GM18907 (cell line): ENCODE results near the gene KCNJ18.
"Not testable (repeated sequence)": the region's sequence is repeated elsewhere in the genome, so short reads cannot be mapped to it uniquely, and the experiment has no call there.

Source experiments
- ATAC-seq: cut with Tn5 transposase; IDR thresholded peaks from one replicate; pipeline ENCODE4 v1.9.1; 2021; ENCODE audit warnings: mild to moderate bottlenecking, moderate library complexity; ENCODE audit not compliant: unreplicated experiment

Gene KCNJ18

DNA sequence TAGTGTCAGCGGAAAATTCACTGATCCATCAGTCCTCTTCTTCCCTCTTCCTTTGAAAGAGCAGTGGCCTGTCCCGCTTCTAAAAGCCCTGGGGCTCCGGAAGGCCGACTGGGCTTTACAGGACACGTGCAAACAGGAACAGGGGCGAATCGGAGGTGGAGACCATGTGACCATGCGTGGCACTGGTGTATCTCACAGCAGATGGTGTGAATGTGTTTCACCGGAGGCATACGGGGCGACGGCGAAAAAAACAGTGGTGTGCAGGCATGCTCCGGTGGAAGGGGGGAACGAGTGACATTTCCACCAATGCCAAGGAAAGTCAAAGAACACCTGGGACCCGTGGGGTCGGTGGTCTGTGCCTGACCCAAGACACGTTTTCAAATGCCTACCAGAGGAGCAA, 8.4 kb upstream of the KCNJ18 start:
- ATAC-seq, result not testable (repeated sequence)

DNA sequence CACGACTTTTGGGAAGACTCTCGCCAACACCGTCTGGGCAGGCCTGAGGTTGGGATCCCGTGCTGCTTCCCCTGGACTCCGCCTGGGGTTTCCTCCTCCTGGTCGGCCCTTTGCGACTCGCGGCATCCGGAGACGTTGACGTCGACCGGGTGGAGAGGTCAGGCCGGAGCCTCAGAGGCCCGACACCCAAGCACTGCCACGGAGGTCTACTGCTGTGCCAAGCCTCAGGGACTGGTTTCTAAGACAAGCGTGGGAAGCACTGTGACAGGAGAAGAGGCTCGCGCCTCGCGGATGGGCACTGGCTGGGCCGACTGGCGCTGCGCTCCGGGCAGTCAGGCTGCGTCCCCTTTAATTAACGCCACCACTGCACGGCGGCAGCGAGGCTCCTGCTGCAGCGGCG, 7.9 kb upstream of the KCNJ18 start:
- ATAC-seq, result not testable (repeated sequence)

DNA sequence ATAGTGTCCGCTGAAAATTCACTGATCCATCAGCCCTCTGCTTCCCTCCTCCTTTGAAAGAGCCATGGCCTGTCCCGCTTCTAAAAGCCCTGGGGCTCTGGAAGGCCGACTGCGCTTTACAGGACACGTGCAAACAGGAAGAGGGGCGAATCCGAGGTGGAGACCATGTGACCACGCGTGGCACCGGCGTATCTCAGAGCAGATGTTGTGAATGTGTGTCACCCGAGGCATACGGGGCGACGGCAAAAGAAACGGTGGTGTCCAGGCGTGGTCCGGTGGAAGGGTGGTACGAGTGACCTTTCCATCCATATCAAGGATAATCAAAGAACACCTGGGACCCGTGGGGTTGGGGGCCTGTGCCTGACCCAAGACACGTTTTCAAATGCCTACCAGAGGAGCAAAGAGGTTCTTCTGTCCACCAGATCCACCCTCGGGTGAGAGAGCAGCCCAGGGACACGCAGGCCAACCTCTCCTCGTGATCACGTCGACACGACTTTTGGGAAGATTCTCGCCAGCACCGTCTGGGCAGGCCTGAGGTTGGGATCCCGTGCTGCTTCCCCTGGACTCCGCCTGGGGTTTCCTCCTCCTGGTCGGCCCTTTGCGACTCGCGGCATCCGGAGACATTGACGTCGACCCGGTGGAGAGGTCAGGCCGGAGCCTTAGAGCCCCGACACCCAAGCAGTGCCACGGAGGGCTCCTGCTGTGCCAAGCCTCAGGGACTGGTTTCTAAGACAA, 7.1 kb upstream of the KCNJ18 start:
- ATAC-seq, result not testable (repeated sequence)

DNA sequence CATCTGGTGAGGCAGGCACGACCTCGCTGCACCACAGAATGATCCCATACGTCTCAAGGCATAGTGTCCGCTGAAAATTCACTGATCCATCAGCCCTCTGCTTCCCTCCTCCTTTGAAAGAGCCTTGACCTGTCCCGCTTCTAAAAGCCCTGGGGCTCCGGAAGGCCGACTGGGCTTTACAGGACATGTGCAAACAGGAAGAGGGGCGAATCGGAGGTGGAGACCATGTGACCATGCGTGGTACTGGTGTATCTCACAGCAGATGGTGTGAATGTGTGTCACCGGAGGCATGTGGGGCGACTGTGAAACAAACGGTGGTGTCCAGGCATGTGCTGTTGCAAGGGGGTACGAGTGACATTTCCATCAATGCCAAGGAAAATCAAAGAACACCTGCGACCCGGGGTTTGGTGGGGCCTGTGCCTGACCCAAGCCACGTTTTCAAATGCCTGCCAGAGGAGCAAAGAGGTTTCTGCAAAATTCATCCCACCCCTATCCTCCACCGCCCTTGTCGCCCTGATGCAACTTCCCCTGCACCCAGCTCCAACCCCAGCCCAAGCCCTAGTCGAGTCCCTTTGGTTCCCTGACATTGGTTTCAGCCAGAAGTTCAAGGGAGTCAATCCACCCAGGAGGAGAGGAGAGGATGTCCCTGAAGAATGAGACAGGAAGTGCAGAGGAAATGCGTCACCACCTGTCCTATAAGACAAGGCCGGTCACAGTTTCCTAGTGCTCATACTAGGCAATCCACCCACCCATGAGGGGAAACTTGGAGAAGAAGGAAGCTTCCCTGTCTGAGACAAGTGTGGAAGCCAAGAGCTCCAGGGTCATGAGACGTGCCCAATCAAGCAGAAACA, 5.9 kb upstream of the KCNJ18 start:
- no peak for ATAC-seq

DNA sequence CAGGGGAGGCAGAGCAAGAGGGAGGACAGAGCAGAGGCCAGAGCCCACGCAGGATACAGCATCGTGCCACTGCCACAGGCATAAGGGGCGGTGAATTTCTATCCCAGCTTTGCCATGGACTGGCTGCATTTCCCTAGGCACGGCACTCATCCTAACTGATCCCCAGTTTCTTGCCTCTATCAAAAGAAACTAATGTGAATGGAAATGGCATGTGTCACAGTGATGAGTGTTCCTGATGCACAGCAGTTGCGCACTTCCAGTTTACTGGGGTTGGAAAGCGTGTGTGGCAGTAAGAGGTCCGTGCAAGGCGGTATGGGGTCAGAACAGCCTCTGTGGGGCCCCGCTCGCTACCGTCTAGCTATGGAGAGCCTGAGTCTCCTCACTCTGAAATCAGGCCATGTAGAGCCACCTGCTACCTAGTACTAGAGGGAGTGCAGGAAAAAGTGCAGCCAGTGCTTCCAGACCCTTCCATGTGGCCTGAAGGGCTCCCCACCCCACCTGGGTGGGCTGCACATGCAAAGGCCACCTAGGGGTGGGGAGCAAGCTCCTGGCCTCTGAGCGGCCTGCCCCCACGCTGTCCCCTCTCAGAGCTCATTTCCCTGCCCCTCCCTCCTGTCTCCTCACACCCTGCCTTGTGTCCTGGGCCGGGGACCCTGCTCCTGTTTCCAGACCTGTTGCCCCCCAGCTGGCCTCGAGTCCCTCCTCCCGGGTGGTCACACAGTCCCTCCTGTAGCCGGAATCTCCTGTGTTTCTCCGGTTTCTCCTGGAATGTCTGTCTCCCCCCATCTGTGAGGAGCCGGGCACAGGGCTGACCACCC, 5.0 kb upstream of the KCNJ18 start:
- no peak for ATAC-seq

DNA sequence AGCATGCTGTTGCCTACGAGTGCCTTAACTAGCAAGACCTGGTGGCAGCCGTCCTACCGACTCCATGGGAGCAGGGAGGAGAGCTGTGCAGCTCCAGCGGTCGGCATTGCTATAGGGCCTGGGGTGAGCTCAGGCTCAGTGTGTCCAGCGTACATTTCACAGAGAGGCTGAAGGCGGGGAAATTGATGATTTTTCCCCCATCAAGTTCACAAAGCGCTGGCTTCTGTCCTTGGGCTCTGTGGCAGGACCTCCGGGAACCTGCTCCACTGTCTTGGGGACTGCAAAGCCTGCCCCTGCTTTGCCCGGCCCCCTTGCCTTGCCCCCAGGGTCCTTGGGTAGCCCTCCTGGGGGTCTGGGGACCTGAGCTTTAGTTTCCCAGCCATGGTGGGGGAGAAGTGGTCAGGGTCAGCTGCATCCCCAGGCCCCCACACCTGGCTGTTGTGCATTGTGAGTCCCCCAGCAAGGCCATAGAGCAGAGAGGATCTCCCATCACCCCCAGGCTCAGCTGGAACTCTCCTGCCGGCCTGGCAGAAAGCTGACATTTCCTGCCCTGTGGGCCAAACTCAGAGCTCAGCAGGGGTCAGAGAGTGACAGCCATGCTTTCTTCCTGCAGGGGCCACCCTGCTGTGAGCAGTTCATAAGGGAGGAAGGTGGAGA, 3.9 kb upstream of the KCNJ18 start:
- ATAC-seq, result no peak

DNA sequence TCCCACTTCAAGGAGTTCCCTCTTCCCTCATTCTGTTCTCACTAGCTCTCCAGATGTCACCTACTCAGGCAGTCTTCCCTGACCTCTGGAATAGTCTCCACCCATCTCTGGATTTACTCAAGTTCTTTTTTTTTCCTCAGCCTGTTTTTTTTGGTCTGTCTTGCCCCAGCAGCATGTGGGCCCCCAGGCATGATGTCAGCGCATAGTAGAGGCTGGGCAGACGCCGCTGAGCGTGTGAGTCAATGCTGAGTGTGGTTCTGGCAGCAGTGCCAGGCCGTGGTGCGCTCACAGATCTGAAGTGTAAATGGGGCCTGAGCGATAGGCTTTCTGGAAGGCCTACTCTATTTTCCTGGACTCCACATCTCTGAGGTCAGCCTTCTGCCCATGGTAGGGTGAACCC, 2.7 kb upstream of the KCNJ18 start:
- ATAC-seq, result no peak

DNA sequence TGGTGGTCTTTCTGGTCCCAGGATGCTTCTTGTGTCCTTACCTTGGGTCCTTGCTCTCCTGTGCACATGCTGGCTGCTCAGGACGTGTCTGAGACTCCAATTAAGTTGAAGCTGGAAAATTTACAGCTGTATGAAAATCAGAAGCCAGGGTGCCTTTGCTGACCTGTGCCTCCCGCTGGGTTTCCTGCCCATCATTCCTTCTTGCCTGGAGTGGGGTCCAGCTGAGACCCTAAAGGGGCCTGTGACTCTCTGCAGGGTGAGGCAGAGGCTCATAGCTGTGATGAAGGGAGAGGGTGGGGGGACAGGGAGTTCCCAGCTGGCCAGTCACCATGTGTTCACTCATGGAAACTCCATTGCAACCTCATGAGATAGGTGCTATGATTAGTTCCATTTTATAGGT, 1.5 kb upstream of the KCNJ18 start:
- ATAC-seq, result not testable (repeated sequence)

DNA sequence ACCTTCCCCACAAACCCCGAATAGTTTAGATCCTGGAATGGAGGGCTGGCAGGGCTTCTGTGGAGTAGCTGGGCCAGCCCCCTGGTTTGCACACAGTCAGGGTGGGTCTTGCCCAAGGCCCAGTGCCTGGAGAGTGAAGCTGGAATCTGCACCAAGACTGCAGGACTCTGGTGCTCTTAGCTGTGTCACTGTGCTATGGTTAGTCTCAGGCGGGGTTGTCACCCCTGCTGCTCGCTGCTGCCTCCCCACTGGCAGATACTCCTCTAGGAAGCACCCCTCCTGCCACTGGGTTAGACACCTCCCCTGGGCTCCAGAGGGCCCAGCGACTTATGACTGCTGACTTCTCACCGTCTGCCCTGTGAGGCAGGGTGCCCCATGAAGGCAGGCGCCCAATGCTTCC, 842 bp upstream of the KCNJ18 start:
- not testable (repeated sequence) for ATAC-seq

DNA sequence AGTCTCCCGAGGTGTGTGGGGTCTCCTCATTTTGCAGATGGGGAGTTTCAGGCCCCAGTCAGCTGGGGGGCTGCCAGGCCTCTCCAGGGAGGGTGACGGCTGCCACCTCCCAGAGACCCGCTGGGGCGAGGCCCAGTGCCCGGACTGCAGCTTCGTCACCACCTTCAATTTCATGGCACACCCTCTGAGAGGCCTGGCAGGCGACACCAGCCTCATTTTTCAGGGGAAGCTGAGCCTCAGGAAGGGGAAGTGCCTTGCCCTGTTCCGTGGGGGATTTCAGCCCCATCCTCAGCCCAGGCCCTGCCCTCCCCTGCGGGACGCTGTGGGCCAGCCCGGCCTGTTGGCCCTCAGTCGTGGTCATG, 362 bp downstream of the KCNJ18 start:
- ATAC-seq, result not testable (repeated sequence)

DNA sequence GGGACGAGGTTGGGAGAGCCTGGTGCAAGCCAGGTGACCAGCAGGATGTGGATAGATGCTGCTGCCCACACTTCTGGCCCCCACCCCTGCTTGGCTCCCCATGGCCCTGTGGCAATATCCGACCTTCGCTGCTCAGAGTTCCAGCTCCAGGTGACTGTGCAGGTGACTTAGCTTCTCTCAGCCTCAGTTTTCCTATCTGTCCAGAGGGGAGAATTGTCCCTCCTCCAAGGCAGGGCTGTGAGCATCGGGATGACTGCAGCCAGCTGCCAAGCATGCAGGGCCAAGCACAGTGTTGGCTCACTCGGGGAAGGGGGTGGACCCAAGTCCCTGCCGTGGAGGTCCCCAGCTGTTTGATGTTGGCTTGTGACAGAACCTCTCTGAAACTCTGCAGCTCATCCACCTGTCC, 1.1 kb downstream of the KCNJ18 start:
- ATAC-seq, result not testable (repeated sequence)

DNA sequence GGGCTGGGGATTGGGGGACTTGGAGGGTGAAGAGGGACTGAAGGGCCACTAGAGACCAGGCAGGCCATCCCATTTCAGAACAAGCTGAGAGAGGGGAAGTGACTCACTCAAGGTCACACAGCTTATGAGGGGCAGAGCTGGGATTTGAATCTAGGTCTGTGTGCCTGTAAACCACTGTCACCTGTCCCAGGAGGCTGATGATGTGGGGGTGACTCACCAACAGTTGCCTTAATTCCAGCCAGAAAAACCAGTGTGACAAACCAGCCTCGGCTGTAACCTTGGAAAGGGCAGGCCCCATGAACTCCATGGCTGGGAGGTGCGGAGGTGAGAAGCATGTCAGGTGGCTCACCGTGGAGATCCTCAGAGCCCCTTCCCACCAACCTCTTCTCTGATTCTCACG, 1.6 kb downstream of the KCNJ18 start:
- not testable (repeated sequence) for ATAC-seq

DNA sequence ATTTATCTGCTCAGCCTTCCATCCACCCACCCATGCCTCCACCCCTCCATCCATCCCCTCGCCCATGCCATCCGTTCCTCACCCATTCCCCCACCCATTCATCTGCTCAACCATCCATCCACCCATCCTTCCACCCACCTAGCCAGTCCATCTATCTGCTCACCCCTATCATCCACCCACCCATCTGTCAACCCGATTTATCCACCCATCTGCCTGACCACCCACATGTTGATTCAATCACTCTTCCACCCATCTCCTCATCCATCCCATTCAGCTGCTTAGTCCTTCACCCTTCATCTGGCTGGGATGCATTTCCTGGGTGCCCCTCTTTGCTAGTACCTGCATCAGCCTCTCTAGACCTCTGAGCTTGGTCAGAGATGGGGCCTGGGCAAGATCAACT, 3.9 kb downstream of the KCNJ18 start:
- not testable (repeated sequence) for ATAC-seq

DNA sequence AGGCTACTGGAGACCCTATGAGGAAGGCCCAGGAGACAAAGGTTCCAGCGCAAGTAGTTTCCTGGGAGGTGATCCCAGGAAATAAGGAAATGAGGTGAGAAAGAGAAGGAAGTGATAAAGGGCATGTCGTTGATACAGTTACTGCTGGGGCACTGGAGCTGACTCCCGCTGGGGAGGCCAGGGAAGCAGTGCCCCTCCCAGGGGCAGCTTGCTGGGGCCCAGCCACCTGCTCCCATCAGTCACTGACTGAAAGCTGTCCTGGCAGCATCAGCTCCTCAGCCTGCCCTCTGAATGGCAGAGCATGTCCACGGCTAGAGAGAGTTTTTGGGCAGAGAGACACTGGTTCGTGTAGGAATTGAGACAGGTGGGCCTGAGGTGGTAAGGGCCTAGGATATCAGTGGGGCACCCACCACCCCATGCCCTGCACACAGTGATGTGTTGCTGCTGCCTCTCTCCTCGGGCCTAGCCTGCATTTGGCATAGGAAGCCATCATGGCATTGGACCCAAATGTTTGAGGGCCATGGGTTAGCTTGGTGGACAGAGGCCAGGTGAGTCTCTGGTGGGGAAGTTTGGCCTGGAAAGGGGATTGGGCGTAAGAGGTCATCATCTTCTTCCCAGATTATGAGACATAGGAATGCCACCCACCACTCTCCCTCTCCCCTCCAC, 4.7 kb downstream of the KCNJ18 start:
- not testable (repeated sequence) for ATAC-seq

DNA sequence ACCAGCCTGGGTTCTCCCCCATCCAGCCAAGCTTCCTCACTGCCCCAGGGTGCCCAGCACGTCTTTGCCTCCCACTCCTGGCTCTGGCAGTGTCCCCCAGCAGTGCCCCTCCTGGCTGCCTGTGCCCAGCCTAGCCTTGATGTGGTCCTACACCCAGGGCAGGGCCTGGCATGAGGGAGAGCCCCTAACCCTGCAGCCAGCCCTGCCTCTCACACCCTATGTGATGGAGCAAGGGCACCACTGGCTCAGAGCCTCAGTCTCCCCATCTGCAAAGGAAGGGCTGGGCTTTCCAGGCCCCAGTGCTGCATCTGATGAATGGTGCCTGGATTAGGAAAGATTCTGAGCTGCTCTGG, 5.2 kb downstream of the KCNJ18 start:
- ATAC-seq, result not testable (repeated sequence)

DNA sequence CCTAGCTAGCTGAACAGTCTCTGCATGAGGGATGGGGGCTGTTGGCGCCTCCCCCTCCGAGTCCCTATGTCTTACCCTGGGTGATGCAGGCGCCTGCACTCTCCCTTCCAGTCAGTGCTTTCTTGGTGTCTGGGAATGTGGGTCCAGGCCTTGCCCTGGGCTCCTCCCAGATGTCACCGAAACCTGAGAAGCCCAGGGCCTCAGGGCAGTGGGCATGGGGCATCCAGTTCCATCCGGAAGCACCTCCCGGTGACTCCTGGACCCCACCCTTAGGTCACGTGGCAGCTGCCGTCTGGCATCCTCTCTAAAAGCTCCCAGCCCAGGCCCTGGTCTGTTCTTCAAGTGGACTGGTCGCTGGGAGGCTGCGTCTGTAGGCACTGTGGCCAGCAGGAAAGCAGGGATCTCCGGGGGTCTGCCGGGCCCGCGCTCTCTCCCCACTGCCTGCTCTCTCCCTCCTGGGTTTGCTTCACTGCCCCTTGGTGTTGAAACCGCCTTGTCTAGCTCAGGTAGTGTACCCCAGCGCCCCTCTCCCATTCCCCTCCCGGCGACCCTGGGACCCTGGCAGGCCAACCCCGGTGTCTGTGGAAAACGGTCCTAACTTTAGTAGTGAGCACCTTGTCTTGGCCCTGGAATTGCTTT, 6.2 kb downstream of the KCNJ18 start:
- ATAC-seq, result not testable (repeated sequence)

DNA sequence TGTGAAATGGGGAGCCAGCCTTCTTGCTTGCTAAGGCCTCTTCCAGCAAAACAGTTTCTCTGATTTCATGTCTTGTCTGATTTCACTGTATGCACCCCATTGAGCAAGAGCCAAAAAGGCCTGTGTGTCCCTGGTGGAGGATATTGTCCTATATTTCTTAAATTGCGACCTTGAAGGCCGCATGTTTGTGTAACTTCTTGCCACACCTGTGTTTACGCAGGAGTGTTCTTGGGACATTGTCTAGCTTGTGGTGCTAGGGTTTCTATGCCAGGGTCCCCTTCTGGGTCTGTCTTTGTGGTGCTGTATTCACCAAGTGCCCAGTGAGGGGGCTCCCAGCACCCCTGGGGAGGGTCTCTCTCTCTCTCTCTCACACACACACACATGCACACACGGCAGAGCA, 6.8 kb downstream of the KCNJ18 start:
- not testable (repeated sequence) for ATAC-seq

DNA sequence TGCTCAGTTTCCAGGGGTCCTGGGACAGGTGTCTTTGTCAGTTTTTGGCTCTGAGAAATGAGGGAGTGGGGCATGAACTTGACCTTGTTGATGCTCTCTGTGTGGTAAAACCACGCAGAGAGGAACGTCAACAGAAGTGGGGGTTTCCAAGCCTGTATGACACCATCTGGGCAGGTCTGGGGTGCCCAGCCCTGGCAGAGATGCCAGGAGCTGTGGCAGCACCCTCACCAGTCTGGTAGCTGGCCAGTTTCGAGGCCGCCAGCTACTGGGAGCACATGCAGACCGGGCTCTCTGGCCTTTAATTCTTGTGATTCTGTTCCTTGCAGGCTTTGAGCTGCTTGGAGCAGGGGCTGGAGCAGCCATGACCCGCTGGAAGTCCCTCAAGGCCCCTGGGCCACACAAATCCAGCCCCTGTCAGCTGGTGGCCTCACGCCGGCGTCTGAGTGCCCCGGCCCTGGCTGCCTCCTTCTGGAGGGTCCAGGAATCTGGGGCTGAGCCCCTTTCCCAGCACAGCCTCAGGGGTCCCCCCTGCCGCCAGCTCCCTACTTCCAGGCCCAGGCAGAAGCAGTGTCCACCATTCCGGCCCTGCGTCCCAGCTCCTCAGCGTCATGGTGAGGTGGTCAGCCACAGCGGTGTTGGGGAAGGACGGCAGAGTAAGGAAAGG, 7.4 kb downstream of the KCNJ18 start:
- ATAC-seq, result not testable (repeated sequence)

DNA sequence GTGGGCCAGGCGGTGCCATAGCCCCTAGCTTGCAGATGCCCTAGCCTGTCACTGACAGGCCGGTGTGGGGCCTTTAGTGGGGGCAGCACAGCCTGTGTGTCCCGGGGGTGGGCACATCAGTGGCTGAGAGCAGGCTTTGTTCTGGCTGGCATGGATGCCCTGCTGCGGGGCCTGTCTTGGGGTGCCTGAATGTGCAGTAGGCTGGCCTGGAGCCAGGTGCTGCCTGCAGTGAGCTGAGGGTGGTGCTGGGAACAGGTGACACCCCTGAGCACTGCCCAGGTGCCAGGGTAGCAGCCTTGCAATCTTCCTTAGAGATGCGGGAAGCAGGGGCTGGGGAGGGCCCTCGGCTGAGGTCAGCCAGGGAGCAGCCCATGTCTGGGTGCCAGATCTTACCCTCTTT, 8.8 kb downstream of the KCNJ18 start:
- ATAC-seq, result not testable (repeated sequence)
